ENCODE data around the gene NEU4.
"Not testable (repeated sequence)": the region's sequence is repeated elsewhere in the genome, so short reads cannot be mapped to it uniquely, and the experiment has no call there.

Gene NEU4

DNA sequence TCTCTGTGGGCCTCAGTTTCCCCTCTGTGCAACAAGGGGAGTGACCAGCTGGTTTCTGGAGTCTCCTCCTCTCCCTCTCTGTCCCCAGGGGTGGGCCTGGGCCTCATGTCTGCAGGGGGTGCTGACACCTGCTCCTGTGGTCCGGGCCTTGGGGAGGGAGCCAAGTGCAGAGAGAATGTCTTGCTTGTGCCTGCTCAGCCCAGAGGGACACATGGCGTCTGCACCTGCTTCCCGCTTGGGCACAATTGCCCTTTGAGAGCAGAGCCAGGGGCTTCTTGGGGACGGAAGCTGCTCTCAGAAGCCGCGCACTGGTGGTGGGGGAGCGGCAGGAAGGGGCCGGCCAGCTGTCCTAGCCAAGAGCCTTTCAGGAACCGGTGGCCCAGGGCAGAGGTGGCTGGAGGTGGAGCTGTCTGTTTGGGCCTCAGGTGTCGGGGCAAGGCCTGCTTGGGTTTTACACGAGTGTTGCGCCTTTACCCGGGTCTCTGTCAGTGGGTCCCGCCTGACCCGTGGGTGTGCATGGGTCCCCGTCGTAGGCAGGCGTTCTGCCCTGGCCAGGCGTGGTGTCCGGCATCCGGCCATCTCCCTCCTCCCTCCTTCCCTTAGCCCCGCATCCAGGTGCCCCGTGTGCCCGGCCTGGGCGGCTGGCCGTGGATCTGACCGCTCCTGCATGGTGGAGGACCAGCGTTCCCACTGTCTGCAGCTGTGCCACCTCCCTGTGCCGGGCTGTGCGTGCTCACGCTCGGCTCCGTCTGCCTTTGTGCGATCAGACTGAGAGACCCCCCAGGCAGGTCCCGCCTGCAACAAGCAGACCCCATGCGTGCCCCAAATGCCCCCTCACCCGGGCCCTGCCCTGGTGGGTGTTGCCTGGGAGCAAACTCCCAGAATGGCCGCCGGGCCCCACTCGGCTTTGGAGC, 4.0 kb downstream of the NEU4 start:
- no peak for DNase-seq (ENCODE audit: low spot score)

DNA sequence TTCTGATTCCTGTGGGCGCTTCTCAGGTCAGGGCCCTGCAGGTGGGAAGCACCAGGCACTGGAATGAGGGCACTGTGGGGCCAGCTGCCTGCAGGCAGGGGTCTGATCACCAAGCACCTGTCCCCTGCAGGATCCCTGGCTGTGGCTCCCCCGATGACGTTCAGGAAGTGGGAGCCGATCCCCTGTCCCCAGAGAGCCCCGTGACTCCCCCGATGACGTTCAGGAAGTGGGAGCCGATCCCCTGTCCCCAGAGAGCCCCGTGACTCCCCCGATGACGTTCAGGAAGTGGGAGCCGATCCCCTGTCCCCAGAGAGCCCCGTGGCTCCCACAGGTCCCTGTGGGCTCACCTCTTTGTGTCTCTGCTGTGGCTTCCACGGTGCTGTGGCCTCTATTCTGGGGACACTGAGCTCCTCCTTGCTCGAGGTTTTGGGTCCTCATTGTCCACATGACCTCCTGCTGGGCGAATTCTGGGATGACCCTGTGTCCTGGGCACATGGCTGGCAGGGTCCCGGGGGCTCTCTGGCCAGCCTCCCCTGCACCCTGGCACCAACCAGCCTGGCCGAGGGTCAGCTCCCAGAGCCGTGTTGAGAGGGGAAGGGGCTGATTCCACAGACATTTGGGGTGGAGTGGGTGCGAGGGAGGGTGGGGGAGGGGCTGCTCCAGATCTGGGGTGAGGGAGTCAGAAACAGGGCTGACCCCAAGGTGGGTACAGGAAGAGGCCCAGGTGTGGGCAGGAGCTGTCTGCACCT, 4.8 kb downstream of the NEU4 start:
- DNase-seq (ENCODE audit: low spot score) = no peak

DNA sequence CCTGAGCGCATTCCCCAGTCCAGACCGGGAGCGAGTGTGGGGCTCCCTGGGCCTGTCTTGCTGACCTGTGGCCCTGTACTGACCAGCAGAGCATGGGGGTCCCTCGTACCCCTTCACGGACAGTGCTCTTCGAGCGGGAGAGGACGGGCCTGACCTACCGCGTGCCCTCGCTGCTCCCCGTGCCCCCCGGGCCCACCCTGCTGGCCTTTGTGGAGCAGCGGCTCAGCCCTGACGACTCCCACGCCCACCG, 5.3 kb downstream of the NEU4 start:
- no peak for DNase-seq (ENCODE audit: low spot score)

DNA sequence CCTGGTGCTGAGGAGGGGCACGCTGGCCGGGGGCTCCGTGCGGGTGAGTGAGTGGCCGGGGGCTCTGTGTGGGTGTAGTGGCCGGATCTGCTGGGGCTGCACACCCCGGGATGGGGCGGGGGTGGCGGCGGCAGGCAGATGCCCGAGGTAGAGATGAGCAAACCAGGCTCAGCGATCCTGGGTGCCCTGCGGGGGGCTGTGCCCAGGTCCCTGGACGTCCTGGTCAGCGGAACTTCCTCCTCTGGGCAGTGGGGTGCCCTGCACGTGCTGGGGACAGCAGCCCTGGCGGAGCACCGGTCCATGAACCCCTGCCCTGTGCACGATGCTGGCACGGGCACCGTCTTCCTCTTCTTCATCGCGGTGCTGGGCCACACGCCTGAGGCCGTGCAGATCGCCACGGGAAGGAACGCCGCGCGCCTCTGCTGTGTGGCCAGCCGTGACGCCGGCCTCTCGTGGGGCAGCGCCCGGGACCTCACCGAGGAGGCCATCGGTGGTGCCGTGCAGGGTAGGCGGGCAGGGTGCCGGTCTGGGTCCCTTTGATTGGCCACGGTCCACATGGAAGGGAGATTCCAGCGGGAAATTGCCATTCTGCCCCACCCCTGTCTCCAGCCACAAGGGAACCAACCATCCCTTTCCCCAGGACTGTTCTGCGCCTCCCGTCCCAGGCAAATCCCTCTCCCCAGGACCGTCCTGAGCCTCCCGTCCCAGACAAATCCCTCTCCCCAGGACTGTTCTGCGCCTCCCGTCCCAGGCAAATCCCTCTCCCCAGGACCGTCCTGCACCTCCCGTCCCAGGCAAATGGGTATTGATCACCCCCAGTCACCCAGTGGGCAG, 5.9 kb downstream of the NEU4 start:
- DNase-seq (ENCODE audit: low spot score) = no peak

DNA sequence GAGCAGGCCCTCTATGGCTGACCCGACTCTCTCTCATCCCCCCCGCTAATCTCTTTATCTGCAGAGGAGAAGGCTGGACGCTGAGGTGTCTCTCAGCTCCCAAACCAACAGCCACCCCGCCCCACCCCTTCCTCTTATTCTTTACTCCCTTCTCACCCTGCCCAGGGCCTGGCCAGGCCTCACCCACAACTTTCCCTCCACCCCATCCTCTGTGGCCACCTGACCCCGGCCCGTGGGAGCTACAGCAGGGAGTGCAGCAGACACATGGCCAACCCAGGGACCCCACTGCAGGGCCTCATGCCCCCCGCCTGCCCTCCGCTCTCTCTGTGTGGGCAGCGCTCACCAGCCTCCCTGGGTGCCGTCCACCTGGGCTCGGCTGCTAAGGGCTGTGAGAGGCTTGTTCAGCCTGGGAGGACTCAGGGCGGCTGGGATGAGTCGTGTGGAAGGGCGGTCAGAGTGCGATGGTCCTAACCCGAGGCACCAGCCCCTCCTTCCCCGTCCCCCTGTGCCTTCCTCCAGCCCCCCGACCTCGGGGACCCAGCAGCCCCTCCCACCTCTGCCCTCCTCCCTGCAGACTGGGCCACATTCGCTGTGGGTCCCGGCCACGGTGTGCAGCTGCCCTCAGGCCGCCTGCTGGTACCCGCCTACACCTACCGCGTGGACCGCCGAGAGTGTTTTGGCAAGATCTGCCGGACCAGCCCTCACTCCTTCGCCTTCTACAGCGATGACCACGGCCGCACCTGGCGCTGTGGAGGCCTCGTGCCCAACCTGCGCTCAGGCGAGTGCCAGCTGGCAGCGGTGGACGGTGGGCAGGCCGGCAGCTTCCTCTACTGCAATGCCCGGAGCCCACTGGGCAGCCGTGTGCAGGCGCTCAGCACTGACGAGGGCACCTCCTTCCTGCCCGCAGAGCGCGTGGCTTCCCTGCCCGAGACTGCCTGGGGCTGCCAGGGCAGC, 6.8 kb downstream of the NEU4 start:
- no peak for DNase-seq (ENCODE audit: low spot score)

DNA sequence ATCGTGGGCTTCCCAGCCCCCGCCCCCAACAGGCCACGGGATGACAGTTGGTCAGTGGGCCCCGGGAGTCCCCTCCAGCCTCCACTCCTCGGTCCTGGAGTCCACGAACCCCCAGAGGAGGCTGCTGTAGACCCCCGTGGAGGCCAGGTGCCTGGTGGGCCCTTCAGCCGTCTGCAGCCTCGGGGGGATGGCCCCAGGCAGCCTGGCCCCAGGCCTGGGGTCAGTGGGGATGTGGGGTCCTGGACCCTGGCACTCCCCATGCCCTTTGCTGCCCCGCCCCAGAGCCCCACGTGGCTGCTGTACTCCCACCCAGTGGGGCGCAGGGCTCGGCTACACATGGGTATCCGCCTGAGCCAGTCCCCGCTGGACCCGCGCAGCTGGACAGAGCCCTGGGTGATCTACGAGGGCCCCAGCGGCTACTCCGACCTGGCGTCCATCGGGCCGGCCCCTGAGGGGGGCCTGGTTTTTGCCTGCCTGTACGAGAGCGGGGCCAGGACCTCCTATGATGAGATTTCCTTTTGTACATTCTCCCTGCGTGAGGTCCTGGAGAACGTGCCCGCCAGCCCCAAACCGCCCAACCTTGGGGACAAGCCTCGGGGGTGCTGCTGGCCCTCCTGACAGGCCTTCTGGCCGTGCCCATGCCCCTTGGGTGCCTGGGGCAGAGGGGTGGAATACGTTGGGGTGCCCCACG, 7.6 kb downstream of the NEU4 start:
- DNase-seq (ENCODE audit: low spot score) = no peak

DNA sequence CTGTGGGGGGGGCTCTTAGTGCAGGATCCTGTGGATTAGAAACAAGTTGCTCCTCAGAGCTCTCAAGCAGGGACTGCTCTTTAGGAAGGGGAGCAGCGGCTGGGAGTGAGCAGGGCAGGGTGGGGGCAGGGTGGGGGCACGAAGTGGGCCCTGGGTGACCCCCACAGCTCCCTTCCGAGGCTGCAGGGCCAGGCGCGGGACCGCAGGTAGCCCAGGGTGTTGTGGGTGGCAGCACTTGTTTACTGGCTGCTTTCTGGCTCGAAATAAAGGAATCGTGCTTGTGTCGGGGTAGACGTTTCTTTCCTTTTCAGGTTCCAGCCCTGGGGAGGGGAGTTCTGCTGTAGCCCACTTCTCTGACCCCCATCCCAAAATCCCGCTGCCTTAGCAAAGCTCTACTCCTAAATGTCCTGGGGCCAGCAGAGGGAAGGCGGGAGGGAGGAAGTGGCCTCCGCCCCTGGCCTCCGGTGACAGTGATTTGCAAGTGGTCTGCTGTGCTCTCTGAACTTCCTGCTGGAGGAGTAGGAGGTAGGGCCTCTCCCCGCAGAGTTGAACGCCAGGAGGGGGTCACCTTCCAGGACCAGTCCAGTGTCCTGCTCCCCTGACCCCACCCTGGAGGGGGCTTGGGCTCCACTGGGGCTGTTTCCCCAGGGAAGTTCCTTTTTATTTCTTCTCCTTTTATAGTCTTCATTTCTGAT, 8.3 kb downstream of the NEU4 start:
- DNase-seq (ENCODE audit: low spot score) = no peak

DNA sequence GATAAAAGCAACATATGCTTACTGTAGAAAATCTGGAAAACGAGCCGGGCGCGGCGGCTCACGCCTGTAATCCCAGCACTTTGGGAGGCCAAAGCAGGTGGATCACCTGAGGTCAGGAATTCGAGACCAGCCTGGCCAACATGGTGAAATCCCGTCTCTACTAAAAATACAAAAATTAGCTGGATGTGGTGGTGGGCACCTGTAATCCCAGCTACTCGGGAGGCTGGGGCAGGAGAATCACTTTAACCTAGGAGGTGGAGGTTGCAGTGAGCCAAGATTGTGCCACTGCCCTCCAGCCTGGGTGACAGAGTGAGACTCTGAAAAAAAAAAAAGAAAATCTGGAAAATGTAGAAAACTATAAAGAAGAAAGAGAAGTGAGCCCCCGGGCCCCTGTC, 8.8 kb downstream of the NEU4 start:
- not testable (repeated sequence) for DNase-seq (ENCODE audit: low spot score)

DNA sequence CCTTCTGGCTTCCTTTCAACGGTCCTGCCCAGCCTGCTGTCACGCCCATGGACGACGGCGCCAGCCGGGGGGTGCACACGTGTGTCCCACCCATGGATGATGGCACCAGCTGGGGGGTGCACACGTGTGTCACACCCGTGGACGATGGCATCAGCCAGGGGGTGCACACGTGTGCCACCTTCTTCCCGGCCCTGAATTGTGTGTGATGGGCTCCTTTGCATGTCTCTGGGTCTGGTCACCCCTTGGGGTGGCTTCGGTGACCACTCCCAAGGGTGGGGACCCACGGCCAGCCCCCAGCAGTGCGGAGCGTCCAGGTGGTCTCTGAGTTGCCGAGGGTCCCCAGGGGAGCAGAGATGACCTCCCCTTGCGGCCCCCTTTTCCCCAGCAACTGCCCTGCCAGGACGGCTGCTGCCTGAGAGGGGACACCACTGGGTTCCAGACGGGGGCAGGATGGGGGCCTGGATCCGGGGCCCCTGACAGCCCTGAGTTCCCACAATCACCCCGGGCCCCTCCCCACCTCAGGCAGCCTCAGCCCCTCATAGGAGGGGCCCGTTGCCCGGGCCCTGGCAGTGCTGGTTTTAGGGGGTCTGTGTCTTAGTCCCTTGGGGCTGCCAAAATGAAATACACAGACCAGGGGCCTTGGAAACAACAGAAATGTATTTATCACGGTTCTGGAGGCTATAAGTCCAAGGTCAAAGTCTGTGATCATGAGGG, 9.4 kb downstream of the NEU4 start:
- DNase-seq (ENCODE audit: low spot score) = no peak

DNA sequence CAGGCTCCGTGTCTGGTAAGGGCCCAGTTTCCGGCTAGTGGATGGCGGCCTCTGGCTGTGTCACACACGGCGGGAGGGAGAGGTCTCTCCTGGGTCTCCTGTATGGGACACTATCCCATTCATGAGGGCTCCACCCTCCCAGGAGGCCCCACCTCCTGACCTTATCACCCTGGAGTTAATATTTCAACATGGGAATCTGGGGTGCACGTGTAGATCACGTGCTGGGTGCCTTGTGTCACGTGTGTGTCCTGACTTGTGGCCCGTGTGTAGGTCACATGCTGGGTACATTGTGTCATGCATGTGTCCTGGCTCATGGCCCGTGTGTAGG, 9.9 kb downstream of the NEU4 start:
- no peak for DNase-seq (ENCODE audit: low spot score)

DNA sequence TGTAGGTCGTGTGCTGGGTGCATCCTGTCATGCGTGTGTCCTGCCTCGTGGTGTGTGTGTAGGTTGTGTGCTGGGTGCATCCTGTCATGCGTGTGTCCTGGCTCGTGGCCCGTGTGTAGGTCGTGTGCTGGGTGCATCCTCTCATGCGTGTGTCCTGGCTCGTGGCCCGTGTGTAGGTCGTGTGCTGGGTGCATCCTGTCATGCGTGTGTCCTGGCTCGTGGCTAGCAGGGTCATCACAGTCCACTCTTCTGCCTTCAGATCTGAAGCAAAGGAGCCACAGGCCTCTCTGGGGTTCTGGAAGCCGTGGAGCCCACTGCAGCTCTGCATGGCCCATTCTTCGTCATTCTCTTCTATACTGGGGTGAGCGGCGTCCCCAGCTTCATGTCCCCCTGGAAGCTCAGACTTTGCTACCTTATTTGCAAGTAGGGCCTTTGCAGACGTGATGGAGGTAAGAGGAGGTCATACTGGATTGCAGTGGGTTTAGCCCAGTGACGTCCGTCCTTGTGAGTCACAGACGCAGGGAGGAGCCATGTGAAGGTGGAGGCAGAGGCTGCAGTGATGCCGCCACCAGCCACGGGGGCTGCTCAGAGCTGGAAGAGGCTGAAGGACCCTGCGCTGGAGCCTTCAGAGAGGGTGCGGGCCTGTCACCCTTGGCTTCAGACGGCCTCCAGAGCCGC, 11.1 kb downstream of the NEU4 start:
- not testable (repeated sequence) for DNase-seq (ENCODE audit: low spot score)

DNA sequence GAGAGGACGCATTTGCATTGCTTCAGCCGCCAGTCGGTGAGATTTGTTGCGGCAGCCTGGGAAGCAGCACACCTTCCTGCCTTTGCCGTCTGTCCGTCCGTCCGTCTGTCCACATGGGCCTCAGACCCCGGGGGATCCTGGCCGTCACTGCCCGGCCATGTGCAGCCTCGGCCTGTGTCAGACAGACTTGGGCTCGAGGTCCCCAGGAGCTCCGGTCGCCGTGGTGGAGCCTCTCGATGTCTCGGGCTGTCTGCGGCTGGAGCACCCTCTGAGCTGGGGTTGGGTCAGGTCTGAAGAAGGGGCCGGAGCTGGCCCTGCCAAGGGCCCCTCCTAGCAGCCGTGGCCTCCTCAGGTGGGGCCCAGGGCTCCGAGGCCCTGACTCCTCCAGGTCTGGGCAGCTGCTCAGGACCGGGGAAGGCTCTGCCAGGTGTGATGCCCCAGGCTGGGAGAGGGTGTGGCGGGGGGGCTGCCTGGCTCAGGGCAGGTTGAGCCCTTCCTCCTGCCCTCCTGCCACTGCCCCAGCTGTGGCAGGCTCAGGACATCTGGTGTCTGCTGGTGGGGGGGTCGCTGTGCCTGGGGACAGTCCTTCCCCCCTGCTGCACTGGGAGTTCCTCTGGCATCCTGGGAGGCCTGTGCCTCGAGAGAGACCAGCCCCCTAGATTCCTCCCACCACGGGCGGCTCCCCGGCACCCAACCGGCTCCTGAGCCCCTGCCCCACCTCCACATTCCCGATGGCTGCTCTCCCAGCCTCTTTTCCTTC, 11.8 kb downstream of the NEU4 start:
- DNase-seq (ENCODE audit: low spot score) = no peak

DNA sequence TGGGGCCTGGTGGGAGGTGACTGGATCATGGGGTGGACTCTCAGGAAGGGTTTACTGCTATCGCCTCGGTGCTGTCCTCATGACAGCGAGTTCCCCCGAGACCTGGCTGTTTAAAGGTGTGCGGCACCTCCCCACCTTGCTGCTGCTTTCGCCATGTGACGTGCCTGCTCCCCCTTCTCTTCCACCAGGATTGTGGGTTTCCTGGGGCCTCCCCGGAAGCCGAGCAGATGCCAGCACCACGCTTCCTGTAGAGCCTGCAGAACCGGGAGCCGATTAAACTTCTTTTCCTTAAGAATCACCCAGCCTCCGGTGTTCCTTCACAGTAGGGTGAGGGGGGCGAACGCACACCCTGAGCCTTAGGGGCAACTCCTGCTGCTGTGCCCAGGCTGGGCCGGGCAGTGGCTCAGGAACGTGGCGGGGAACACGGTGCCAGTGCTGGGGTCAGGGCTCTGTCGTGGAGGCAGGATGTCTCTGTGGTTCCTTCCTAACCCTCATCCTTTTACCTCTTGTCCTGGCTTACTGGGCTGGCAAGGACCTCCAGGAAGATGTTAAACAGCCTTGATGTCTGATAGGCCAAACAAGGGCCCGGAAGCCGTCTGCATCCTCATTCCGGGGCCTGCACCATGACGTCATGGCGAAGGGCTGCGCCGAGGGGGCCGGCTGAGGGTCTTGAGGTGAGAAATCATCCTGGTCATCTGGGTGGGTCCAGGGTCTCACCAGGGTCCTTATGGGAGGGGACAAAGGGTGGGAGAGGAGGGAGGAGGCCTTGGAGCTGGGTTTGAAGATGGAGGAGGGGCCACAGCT, 12.7 kb downstream of the NEU4 start:
- no peak for DNase-seq (ENCODE audit: low spot score)

DNA sequence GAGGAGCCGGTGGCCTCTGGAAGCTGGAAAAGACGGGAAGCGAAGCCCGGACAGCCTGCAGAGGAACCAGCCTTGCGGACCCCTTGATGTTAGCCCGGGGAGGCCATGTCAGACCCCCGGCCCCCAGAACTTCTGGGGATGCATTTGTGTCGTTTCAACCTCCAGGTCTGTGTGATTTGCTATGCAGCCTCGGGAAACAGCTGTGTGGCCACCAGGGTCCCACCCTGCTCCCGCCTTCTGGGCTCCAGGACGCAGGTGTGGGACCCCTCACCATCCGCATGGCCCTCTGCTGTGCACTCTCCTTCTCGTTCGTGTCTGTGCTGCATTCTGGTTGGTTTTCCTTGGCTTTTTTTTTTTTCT, 13.3 kb downstream of the NEU4 start:
- no peak for DNase-seq (ENCODE audit: low spot score)

DNA sequence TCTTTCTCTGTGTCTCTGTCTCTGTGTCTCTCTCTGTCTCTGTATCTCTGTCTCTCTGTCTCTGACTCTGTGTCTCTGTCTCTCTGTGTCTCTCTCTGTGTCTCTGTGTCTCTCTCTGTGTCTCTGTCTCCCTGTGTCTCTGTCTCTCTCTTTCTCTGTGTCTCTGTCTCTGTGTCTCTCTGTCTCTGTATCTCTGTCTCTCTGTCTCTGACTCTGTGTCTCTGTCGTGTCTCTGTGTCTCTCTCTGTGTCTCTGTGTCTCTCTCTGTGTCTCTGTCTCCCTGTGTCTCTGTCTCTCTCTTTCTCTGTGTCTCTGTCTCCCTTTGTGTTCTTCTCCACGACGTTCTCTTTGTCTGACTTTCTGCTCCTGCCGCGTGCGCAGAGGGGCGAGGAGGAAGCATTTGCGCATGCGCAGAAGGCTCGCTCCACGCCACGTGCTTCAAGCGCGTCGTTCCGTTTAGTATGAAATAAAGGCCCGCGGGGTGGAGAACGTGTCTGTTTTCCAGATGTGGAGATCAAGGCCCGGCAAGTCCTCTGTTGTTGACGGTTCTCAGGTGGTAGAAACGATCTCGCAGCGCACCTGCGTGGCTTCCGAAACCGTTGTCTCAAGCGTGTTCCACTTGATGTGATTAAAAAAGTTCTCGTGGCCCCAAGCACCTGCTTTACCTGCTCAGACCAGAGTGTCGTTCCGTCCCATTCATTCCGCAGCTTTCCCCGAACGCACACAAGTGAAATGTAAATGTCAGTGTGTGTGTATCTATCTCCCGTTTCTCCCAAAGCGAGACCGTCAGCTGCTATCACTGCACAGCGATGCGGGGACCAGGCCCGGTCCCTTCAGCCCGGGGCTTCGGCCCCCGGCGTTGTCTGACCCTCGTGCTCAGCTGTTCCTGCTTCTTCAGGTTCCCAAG, 14.8 kb downstream of the NEU4 start:
- DNase-seq (ENCODE audit: low spot score) = not testable (repeated sequence)

DNA sequence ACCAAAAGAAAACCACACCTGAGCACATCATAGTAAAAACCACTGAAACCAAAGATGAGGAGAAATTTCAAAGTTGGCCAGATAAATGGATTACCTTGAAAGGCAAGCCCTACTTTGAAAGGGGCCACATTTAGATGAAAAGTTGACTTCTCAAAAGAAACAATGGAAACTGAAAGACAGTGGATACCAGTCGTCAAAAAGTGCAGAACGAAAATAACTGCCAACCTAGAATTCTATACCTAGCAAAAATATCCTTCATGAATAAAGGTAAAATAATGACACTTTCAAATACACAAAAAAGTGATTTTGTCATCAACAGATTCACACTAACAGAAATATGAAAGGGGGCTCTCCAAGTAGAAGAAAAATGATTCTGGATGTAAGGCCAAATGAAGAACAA, 18.4 kb downstream of the NEU4 start:
- DNase-seq (ENCODE audit: low spot score) = no peak

Data from AG08395 (cell line).